SK-N-SH treated with all-trans-retinoic acid at 6 μM for 48 hours (cell line): ENCODE data around the gene CKMT2.

Experiments used
- RARB ChIP-seq: fragments of 250-450 bp; sonication (Bioruptor Pico); IDR thresholded peaks from 2 replicates; pipeline ENCODE4 v1.8.0; 2021; ENCODE audit warnings: mild to moderate bottlenecking, moderate library complexity
- TCF4 ChIP-seq: fragments of 250-450 bp; sonication (Bioruptor Pico); IDR thresholded peaks from 2 replicates; pipeline ENCODE4 v1.8.0; 2021; ENCODE audit warnings: mild to moderate bottlenecking, moderate library complexity, borderline replicate concordance
- TOX ChIP-seq: fragments of 250-450 bp; sonication (Bioruptor Pico); IDR thresholded peaks from 2 replicates; pipeline ENCODE4 v1.8.0; 2021; ENCODE audit warnings: mild to moderate bottlenecking, moderate library complexity, borderline replicate concordance
- ZNF8 ChIP-seq: fragments of 450-650 bp; formaldehyde crosslinking; IDR thresholded peaks from 2 replicates; pipeline ENCODE4 v1.5.0; 2020; ENCODE audit warnings: mild to moderate bottlenecking, moderate library complexity
- TF ChIP-seq, protein P1 (sequence below): fragments of 250-450 bp; sonication (Bioruptor Pico); IDR thresholded peaks from 2 replicates; pipeline ENCODE4 v1.8.0; 2020; ENCODE audit warnings: mild to moderate bottlenecking, moderate library complexity, borderline replicate concordance
- TF ChIP-seq, protein P2 (sequence below): fragments of 250-450 bp; sonication (Bioruptor Pico); IDR thresholded peaks from 2 replicates; pipeline ENCODE4 v1.5.1; 2020; ENCODE audit warnings: low read depth, mild to moderate bottlenecking, moderate library complexity

DNA sequence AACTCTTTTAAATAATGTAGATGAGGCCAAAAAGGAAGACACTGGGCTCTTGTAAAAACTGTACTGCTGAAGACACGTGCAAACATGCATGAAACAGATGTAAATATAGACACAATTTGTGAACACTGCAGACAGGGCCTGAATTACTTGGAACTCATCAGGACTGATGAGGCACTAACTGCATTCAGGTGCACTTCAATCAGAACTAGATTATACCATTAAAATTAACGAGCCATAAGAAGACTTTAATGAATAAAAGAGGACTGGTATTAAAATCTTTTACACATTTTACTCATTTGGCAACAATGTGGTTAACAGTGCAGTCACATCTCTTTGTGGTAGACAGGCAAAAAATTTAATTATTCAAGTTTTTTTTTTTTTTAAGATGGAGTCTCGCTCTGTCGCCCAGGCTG, 54.9 kb downstream of the CKMT2 start:
- no peak for TF ChIP-seq TCF4 (CRISPR knock-in tag)
- TF ChIP-seq, protein P1, sequence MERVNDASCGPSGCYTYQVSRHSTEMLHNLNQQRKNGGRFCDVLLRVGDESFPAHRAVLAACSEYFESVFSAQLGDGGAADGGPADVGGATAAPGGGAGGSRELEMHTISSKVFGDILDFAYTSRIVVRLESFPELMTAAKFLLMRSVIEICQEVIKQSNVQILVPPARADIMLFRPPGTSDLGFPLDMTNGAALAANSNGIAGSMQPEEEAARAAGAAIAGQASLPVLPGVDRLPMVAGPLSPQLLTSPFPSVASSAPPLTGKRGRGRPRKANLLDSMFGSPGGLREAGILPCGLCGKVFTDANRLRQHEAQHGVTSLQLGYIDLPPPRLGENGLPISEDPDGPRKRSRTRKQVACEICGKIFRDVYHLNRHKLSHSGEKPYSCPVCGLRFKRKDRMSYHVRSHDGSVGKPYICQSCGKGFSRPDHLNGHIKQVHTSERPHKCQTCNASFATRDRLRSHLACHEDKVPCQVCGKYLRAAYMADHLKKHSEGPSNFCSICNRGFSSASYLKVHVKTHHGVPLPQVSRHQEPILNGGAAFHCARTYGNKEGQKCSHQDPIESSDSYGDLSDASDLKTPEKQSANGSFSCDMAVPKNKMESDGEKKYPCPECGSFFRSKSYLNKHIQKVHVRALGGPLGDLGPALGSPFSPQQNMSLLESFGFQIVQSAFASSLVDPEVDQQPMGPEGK (CRISPR knock-in tag), result no peak
- TF ChIP-seq ZNF8 (CRISPR knock-in tag), result no peak
- no peak for TF ChIP-seq TOX (CRISPR knock-in tag)
- no peak for TF ChIP-seq RARB (CRISPR knock-in tag)
- TF ChIP-seq, protein P2, sequence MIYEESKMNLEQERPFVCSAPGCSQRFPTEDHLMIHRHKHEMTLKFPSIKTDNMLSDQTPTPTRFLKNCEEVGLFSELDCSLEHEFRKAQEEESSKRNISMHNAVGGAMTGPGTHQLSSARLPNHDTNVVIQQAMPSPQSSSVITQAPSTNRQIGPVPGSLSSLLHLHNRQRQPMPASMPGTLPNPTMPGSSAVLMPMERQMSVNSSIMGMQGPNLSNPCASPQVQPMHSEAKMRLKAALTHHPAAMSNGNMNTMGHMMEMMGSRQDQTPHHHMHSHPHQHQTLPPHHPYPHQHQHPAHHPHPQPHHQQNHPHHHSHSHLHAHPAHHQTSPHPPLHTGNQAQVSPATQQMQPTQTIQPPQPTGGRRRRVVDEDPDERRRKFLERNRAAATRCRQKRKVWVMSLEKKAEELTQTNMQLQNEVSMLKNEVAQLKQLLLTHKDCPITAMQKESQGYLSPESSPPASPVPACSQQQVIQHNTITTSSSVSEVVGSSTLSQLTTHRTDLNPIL (CRISPR knock-in tag), result no peak
